Trophoblast cell (in vitro differentiated cells and primary cell): ENCODE data around the gene ARHGEF9.

Experiments used
- DNase-seq, 2 donors: peaks; one replicate each; pipeline ENCODE4 v3.0.0-alpha.2; 2016
- H2AFZ ChIP-seq: 2 replicates; pipeline ENCODE4 v1.6.1; 2013; ENCODE audit warnings: low read length, moderate library complexity, mild to moderate bottlenecking; ENCODE audit not compliant: insufficient read depth, poor library complexity
- H2AK5ac ChIP-seq: 2 replicates; pipeline ENCODE4 v1.6.1; 2013; ENCODE audit warnings: mild to moderate bottlenecking, low read length
- H2BK120ac ChIP-seq: 2 replicates; pipeline ENCODE4 v1.6.1; 2013; ENCODE audit warnings: low read length, mild to moderate bottlenecking, moderate library complexity; ENCODE audit not compliant: insufficient read depth, poor library complexity
- H2BK12ac ChIP-seq: 2 replicates; pipeline ENCODE4 v1.6.1; 2013; ENCODE audit warnings: mild to moderate bottlenecking, low read length, moderate library complexity
- H2BK5ac ChIP-seq: 2 replicates; pipeline ENCODE4 v1.6.1; 2013; ENCODE audit warnings: low read length, low read depth, moderate library complexity, mild to moderate bottlenecking; ENCODE audit not compliant: poor library complexity
- H3K14ac ChIP-seq: 2 replicates; pipeline ENCODE4 v1.6.1; 2013; ENCODE audit warnings: mild to moderate bottlenecking, low read length
- H3K18ac ChIP-seq: 2 replicates; pipeline ENCODE4 v1.6.1; 2013; ENCODE audit warnings: mild to moderate bottlenecking, low read length
- H3K23ac ChIP-seq: 2 replicates; pipeline ENCODE4 v1.6.1; 2013; ENCODE audit warnings: low read length
- H3K27ac ChIP-seq: 2 replicates; pipeline ENCODE4 v1.5.1; 2013; ENCODE audit warnings: low read depth, mild to moderate bottlenecking, inconsistent platforms, low read length, moderate library complexity
- H3K27me3 ChIP-seq: 2 replicates; pipeline ENCODE4 v1.6.1; 2013; ENCODE audit warnings: inconsistent platforms, mild to moderate bottlenecking, low read length, moderate library complexity; ENCODE audit not compliant: insufficient read depth
- H3K36me3 ChIP-seq, 2 experiments: 1 replicate in 1 of 2; 2 replicates in 1 of 2; pipeline ENCODE4 v1.6.1; 2013; ENCODE audit warnings: low read length in 2 of 2, mild to moderate bottlenecking in 2 of 2, moderate library complexity in 1 of 2; ENCODE audit not compliant: insufficient read depth in 2 of 2, control insufficient read depth in 1 of 2
- H3K4ac ChIP-seq: 2 replicates; pipeline ENCODE4 v1.6.1; 2013; ENCODE audit warnings: low read depth, mild to moderate bottlenecking, low read length, moderate library complexity
- H3K4me1 ChIP-seq, 2 experiments: 1 replicate in 1 of 2; 2 replicates in 1 of 2; pipeline ENCODE4 v1.6.1; 2013; ENCODE audit warnings: low read length in 2 of 2, mild to moderate bottlenecking in 2 of 2, moderate library complexity in 1 of 2; ENCODE audit not compliant: insufficient read depth in 2 of 2, control insufficient read depth in 1 of 2
- H3K4me2 ChIP-seq: 2 replicates; pipeline ENCODE4 v1.6.1; 2013; ENCODE audit warnings: inconsistent platforms, mild to moderate bottlenecking, low read length, moderate library complexity
- H3K4me3 ChIP-seq: 2 replicates; pipeline ENCODE4 v1.5.1; 2013; ENCODE audit warnings: mild to moderate bottlenecking, low read depth, low read length, inconsistent platforms
- H3K79me1 ChIP-seq: one replicate; pipeline ENCODE4 v1.6.1; 2013; ENCODE audit warnings: low read length
- H3K79me2 ChIP-seq: 2 replicates; pipeline ENCODE4 v1.6.1; 2013; ENCODE audit warnings: low read length, mild to moderate bottlenecking; ENCODE audit not compliant: control insufficient read depth, insufficient read depth, poor library complexity
- H3K9ac ChIP-seq: 2 replicates; pipeline ENCODE4 v1.6.1; 2013; ENCODE audit warnings: mild to moderate bottlenecking, low read length
- H3K9me3 ChIP-seq: 2 replicates; pipeline ENCODE4 v1.6.1; 2013; ENCODE audit warnings: low read depth, mild to moderate bottlenecking, control low read depth, inconsistent platforms, low read length; ENCODE audit not compliant: insufficient read depth
- H4K12ac ChIP-seq: 2 replicates; pipeline ENCODE4 v1.6.1; 2013; ENCODE audit warnings: low read depth, mild to moderate bottlenecking, low read length, moderate library complexity
- H4K8ac ChIP-seq: 2 replicates; pipeline ENCODE4 v1.6.1; 2013; ENCODE audit warnings: low read depth, mild to moderate bottlenecking, low read length, moderate library complexity
- H4K91ac ChIP-seq: one replicate; pipeline ENCODE4 v1.6.1; 2013; ENCODE audit warnings: low read depth, mild to moderate bottlenecking, low read length, moderate library complexity
- WGBS: extraction: QIAGEN DNeasy Blood & Tissue Kit; methylation state at CpG from one replicate; pipeline ENCODE4 v1.1.7; 2013; ENCODE audit warnings: missing lambda C conversion rate; ENCODE audit not compliant: insufficient read length, insufficient coverage; ENCODE audit errors: extremely low coverage; 5-methylcytosine and 5-hydroxymethylcytosine counted together

Gene ARHGEF9

DNA sequence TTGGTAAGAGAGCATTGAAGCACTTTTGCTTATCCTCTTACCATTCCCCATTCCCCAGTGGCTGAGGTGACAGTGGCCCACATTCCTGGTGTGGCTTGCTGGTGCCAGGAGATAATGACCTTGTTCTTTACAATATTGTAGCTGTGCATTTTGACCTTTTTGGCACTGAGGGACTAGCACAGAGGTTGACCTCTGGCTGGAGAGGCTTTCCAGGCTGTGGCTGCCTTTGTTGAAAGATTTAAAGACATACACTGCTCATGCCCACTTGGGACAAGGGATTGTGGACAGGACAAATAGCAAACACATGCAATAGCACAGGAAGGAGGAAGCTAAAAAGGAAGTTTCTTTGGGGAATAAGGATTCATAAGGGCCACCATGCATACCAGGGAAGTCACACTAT is 65.4 kb downstream of the ARHGEF9 start:
- Histone ChIP-seq H2AK5ac (no peak overlapping the region), H3K14ac (no peak overlapping the region), H2BK5ac (no peak overlapping the region), H4K8ac (no peak overlapping the region), H3K27me3 (no peaks in the 10 kb centered on the region), H4K91ac (no peak overlapping the region), H3K4ac (no peak overlapping the region), H3K4me2 (no peak overlapping the region), H3K4me3 (no peak overlapping the region), H2AFZ (no peak overlapping the region), H2BK120ac (no peak overlapping the region), H3K18ac (no peak overlapping the region), H3K9me3 (no peaks in the 10 kb centered on the region), H3K9ac (no peak overlapping the region), H3K36me3 (peaks cover 0 to 2% of the 10 kb centered on the region in 2 experiments), H3K27ac (no peak overlapping the region), H2BK12ac (no peak overlapping the region), H3K79me1 (no peaks in the 10 kb centered on the region), H3K79me2 (no peaks in the 10 kb centered on the region), H4K12ac (no peak overlapping the region), H3K4me1 (no peaks in the 10 kb centered on the region), H3K23ac (no peak overlapping the region)
- DNase-seq = no peak

DNA sequence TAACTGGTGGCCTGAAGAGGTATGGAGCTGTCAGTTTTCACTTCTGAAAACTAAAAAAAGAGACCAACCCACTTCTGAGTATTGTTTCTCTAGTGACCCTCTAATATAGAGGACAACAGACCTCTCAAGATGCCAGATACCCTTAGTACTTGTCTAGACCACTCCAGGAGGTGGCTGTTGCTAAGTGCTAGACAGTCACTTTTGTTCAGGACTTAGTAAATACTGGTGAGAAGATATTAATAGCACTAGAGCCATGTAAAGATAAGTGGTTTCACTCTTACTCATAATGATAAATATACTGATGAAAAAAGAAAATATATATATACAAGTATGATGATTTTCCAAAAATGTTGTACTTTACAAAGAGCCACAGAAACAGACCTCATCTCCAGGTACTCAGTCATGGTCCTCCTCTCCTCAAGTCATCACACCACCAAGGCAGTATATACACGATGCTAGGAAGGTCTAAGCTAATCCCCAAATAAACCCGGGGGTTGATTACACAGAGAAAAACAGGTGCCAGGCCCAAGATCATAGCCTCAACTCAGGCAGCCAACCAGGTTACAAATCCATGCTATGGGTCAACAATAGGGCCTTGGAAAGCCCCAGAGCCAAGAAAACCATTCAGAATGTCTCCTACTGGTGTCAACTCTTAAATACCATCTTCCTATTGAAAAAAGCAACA is 66.9 kb downstream of the ARHGEF9 start:
- Histone ChIP-seq H2AK5ac (no peak overlapping the region), H3K27me3 (no peaks in the 10 kb centered on the region), H3K14ac (no peak overlapping the region), H3K79me2 (no peaks in the 10 kb centered on the region), H3K23ac (no peak overlapping the region), H3K36me3 (peaks cover 0 to 2% of the 10 kb centered on the region in 2 experiments), H2BK120ac (no peak overlapping the region), H3K4ac (no peak overlapping the region), H2BK12ac (no peak overlapping the region), H3K4me2 (no peak overlapping the region), H3K9ac (no peak overlapping the region), H3K4me3 (no peak overlapping the region), H3K79me1 (no peaks in the 10 kb centered on the region), H2BK5ac (no peak overlapping the region), H4K91ac (no peak overlapping the region), H3K4me1 (no peaks in the 10 kb centered on the region), H3K9me3 (no peaks in the 10 kb centered on the region), H3K27ac (no peak overlapping the region), H4K8ac (no peak overlapping the region), H4K12ac (no peak overlapping the region), H3K18ac (no peak overlapping the region), H2AFZ (no peak overlapping the region)
- whole genome bisulfite sequencing = no CpG with 5 or more reads among the region's 2 CpGs
- no peak for DNase-seq

DNA sequence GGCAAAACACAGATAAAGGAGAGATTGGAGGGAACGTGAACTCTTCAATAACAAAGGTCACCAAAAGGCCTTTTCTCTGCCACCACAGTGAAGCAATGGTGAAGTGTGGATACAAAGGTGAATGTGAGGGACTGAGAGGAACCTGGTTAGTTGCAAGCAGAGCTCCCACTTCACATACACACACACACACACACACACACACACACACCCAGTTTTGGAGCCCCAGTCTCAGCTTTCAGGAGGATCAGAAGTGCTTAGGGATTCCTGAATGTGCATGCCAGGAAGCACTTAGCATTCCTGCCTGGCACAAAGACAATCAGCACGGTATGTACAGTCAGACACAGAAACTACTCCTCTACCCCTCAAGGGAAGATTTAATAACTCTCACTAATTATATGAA is 71.5 kb downstream of the ARHGEF9 start:
- Histone ChIP-seq H2AFZ (no peak overlapping the region), H2AK5ac (no peak overlapping the region), H3K36me3 (no peaks in the 10 kb centered on the region), H3K18ac (no peak overlapping the region), H3K9me3 (no peaks in the 10 kb centered on the region), H3K79me1 (no peaks in the 10 kb centered on the region), H3K79me2 (no peaks in the 10 kb centered on the region), H4K8ac (no peak overlapping the region), H3K4me1 (no peaks in the 10 kb centered on the region), H3K14ac (no peak overlapping the region), H2BK120ac (no peak overlapping the region), H2BK5ac (no peak overlapping the region), H3K27me3 (no peaks in the 10 kb centered on the region), H3K4ac (no peak overlapping the region), H2BK12ac (no peak overlapping the region), H4K91ac (no peak overlapping the region), H3K23ac (no peak overlapping the region), H3K4me3 (no peak overlapping the region), H4K12ac (no peak overlapping the region), H3K4me2 (no peak overlapping the region), H3K27ac (no peak overlapping the region), H3K9ac (no peak overlapping the region)
- WGBS = no CpG with 5 or more reads among the region's 2 CpGs
- no peak for DNase-seq

DNA sequence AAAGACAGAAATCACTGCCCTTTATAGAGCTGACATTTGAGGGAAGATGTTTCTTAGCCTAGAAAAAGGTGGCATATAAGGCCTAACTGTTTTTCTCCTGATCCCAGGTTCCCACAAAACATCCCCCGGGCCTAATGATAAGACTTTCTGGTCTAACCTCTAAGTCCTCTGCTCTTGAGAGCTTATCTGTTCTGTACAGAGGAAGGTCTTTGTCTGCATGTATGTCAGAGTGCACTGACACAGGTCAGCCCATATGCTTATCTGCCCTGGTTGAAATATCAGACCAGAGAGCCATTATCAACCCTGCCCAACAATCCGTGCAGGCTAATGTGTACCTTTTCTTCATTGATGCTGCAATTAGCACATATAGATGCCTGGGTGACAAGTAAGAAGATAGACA is 76.2 kb downstream of the ARHGEF9 start:
- Histone ChIP-seq H3K14ac (no peak overlapping the region), H4K12ac (no peak overlapping the region), H3K9ac (no peak overlapping the region), H3K27me3 (no peaks in the 10 kb centered on the region), H2BK12ac (no peak overlapping the region), H3K4ac (no peak overlapping the region), H2AFZ (no peak overlapping the region), H2AK5ac (no peak overlapping the region), H4K91ac (no peak overlapping the region), H4K8ac (no peak overlapping the region), H3K79me1 (no peaks in the 10 kb centered on the region), H3K9me3 (no peaks in the 10 kb centered on the region), H3K18ac (no peak overlapping the region), H3K4me2 (no peak overlapping the region), H2BK120ac (no peak overlapping the region), H2BK5ac (no peak overlapping the region), H3K4me1 (no peaks in the 10 kb centered on the region), H3K27ac (no peak overlapping the region), H3K23ac (no peak overlapping the region), H3K36me3 (peaks cover 2% of the 10 kb centered on the region in 2 experiments), H3K4me3 (no peak overlapping the region), H3K79me2 (no peaks in the 10 kb centered on the region)
- DNase-seq = no peak
- no CpG with 5 or more reads among the region's 2 CpGs for WGBS
